WTC11 (cell line): ENCODE measurements around the gene MAP3K5. TPM values are rescaled to one million over a fixed set of nuclear protein-coding genes. Genes with fewer than 3 reads are reported as not detected.

Experiments used
- ATAC-seq: fragments of 200-7000 bp; cut with Tn5 transposase; 2 replicates; pipeline ENCODE4 v1.10.0; 2021; ENCODE audit warnings: mild to moderate bottlenecking, moderate library complexity
- CTCF ChIA-PET: fragments of 300-600 bp; sonication (Branson Sonifier 250); formaldehyde crosslinking; loops from one replicate; lab custom pipeline; 2021; ENCODE audit warnings: antibody characterized with exemption; lab: Charles Lee
- POLR2A ChIA-PET: fragments of 350-600 bp; sonication (Branson Sonifier 250); formaldehyde crosslinking; loops from one replicate; lab custom pipeline; 2021; ENCODE audit warnings: antibody characterized with exemption; lab: Charles Lee
- DNase-seq: peaks from one replicate; pipeline ENCODE4 v3.0.0; 2021; ENCODE audit warnings: low spot score
- H3K27ac Mint-ChIP-seq: 2 replicates; pipeline ENCODE4 v1.8.0; 2021; ENCODE audit warnings: mixed read lengths
- H3K27me3 Mint-ChIP-seq: 2 replicates; pipeline ENCODE4 v1.8.0; 2021; ENCODE audit warnings: low read depth, mild to moderate bottlenecking, moderate library complexity, mixed read lengths
- H3K36me3 Mint-ChIP-seq: 2 replicates; pipeline ENCODE4 v1.8.0; 2021; ENCODE audit warnings: mixed read lengths
- H3K4me1 Mint-ChIP-seq: 2 replicates; pipeline ENCODE4 v1.8.0; 2022; ENCODE audit warnings: mixed read lengths
- H3K4me3 Mint-ChIP-seq: 2 replicates; pipeline ENCODE4 v1.8.0; 2021; ENCODE audit warnings: mild to moderate bottlenecking, moderate library complexity, mixed read lengths
- H3K9me3 Mint-ChIP-seq: 2 replicates; pipeline ENCODE4 v1.8.0; 2021; ENCODE audit warnings: mixed read lengths
- ARID4B ChIP-seq: sonication (generic); formaldehyde crosslinking; IDR thresholded peaks from 2 replicates; pipeline ENCODE4 v1.8.0; 2023; ENCODE audit warnings: missing genetic modification reagents, mild to moderate bottlenecking, borderline replicate concordance
- CREM ChIP-seq: sonication (generic); formaldehyde crosslinking; IDR thresholded peaks from 2 replicates; pipeline ENCODE4 v1.8.1; 2022; ENCODE audit warnings: mild to moderate bottlenecking, missing genetic modification reagents, moderate library complexity
- E2F4 ChIP-seq: sonication (generic); formaldehyde crosslinking; IDR thresholded peaks from 2 replicates; pipeline ENCODE4 v1.8.1; 2022; ENCODE audit warnings: low read depth, mild to moderate bottlenecking, moderate library complexity, missing genetic modification reagents, borderline replicate concordance
- ELF4 ChIP-seq: sonication (generic); formaldehyde crosslinking; IDR thresholded peaks from 2 replicates; pipeline ENCODE4 v1.8.1; 2022; ENCODE audit warnings: low read depth, mild to moderate bottlenecking, moderate library complexity, missing genetic modification reagents
- FOXJ3 ChIP-seq: sonication (generic); formaldehyde crosslinking; IDR thresholded peaks from 2 replicates; pipeline ENCODE4 v1.9.0; 2021; ENCODE audit warnings: missing genetic modification reagents, mild to moderate bottlenecking, borderline replicate concordance
- GABPB1 ChIP-seq: sonication (generic); formaldehyde crosslinking; IDR thresholded peaks from 2 replicates; pipeline ENCODE4 v1.8.1; 2023; ENCODE audit warnings: mild to moderate bottlenecking, missing genetic modification reagents
- MYBL2 ChIP-seq: sonication (generic); formaldehyde crosslinking; IDR thresholded peaks from 2 replicates; pipeline ENCODE4 v1.8.1; 2023; ENCODE audit warnings: mild to moderate bottlenecking, moderate library complexity, missing genetic modification reagents
- SOX15 ChIP-seq: fragments of 250-450 bp; sonication (Bioruptor Pico); IDR thresholded peaks from 2 replicates; pipeline ENCODE4 v1.9.0; 2021; ENCODE audit warnings: mild to moderate bottlenecking
- SP1 ChIP-seq: sonication (generic); formaldehyde crosslinking; conservative IDR thresholded peaks from 2 replicates; pipeline ENCODE4 v1.8.1; 2022; ENCODE audit warnings: missing genetic modification reagents
- TEAD1 ChIP-seq: sonication (generic); formaldehyde crosslinking; IDR thresholded peaks from 2 replicates; pipeline ENCODE4 v1.8.0; 2022; ENCODE audit warnings: mild to moderate bottlenecking, missing genetic modification reagents
- ZBTB21 ChIP-seq: sonication (generic); formaldehyde crosslinking; IDR thresholded peaks from 2 replicates; pipeline ENCODE4 v1.8.1; 2023; ENCODE audit warnings: mild to moderate bottlenecking, missing genetic modification reagents, borderline replicate concordance
- ZNF138 ChIP-seq: sonication (generic); formaldehyde crosslinking; conservative IDR thresholded peaks from 2 replicates; pipeline ENCODE4 v1.8.1; 2022; ENCODE audit warnings: mild to moderate bottlenecking, moderate library complexity, missing genetic modification reagents
- ZNF423 ChIP-seq: fragments of 250-450 bp; sonication (Bioruptor Pico); IDR thresholded peaks from 2 replicates; pipeline ENCODE4 v2.1.2; 2022; ENCODE audit warnings: mild to moderate bottlenecking, moderate library complexity
- ZNF512 ChIP-seq: sonication (generic); formaldehyde crosslinking; IDR thresholded peaks from 2 replicates; pipeline ENCODE4 v1.8.1; 2022; ENCODE audit warnings: missing genetic modification reagents, borderline replicate concordance
- total RNA-seq: library from RNA; stranded (reverse); gene quantifications from 3 replicates; pipeline ENCODE4 v1.2.3, GENCODE V29; 2021
- TF ChIP-seq, protein P1 (sequence below): sonication (generic); formaldehyde crosslinking; IDR thresholded peaks from 2 replicates; pipeline ENCODE4 v1.8.0; 2022; ENCODE audit warnings: missing genetic modification reagents
- TF ChIP-seq, protein P2 (sequence below): sonication (generic); formaldehyde crosslinking; IDR thresholded peaks from 2 replicates; pipeline ENCODE4 v1.8.1; 2023; ENCODE audit warnings: mild to moderate bottlenecking, missing genetic modification reagents
- TF ChIP-seq, protein P3 (sequence below): fragments of 250-450 bp; sonication (Bioruptor Pico); conservative IDR thresholded peaks from 2 replicates; pipeline ENCODE4 v1.9.0; 2021; ENCODE audit warnings: mild to moderate bottlenecking
- TF ChIP-seq, protein P4 (sequence below): fragments of 200-600 bp; IDR thresholded peaks from 2 replicates; pipeline ENCODE4 v1.8.0; 2022; ENCODE audit warnings: antibody characterized with exemption

The MAP3K5 gene
- total RNA-seq, 1 experiment from 2014 or later: 1.6 TPM

- no peak for TF ChIP-seq ARID4B (CRISPR knock-in tag)
- TF ChIP-seq GABPB1: no peak
- TF ChIP-seq CREM (CRISPR knock-in tag): no peak
- TF ChIP-seq MYBL2 (CRISPR knock-in tag): no peak
- no peak for TF ChIP-seq SOX15
- no peak for TF ChIP-seq TEAD1
- no peak for TF ChIP-seq FOXJ3 (CRISPR knock-in tag)
- TF ChIP-seq ZNF138: no peak
- TF ChIP-seq, protein P1, sequence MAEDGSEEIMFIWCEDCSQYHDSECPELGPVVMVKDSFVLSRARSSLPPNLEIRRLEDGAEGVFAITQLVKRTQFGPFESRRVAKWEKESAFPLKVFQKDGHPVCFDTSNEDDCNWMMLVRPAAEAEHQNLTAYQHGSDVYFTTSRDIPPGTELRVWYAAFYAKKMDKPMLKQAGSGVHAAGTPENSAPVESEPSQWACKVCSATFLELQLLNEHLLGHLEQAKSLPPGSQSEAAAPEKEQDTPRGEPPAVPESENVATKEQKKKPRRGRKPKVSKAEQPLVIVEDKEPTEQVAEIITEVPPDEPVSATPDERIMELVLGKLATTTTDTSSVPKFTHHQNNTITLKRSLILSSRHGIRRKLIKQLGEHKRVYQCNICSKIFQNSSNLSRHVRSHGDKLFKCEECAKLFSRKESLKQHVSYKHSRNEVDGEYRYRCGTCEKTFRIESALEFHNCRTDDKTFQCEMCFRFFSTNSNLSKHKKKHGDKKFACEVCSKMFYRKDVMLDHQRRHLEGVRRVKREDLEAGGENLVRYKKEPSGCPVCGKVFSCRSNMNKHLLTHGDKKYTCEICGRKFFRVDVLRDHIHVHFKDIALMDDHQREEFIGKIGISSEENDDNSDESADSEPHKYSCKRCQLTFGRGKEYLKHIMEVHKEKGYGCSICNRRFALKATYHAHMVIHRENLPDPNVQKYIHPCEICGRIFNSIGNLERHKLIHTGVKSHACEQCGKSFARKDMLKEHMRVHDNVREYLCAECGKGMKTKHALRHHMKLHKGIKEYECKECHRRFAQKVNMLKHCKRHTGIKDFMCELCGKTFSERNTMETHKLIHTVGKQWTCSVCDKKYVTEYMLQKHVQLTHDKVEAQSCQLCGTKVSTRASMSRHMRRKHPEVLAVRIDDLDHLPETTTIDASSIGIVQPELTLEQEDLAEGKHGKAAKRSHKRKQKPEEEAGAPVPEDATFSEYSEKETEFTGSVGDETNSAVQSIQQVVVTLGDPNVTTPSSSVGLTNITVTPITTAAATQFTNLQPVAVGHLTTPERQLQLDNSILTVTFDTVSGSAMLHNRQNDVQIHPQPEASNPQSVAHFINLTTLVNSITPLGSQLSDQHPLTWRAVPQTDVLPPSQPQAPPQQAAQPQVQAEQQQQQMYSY: no peak
- TF ChIP-seq, protein P2, sequence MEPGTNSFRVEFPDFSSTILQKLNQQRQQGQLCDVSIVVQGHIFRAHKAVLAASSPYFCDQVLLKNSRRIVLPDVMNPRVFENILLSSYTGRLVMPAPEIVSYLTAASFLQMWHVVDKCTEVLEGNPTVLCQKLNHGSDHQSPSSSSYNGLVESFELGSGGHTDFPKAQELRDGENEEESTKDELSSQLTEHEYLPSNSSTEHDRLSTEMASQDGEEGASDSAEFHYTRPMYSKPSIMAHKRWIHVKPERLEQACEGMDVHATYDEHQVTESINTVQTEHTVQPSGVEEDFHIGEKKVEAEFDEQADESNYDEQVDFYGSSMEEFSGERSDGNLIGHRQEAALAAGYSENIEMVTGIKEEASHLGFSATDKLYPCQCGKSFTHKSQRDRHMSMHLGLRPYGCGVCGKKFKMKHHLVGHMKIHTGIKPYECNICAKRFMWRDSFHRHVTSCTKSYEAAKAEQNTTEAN (CRISPR knock-in tag): no peak
- TF ChIP-seq, protein P3, sequence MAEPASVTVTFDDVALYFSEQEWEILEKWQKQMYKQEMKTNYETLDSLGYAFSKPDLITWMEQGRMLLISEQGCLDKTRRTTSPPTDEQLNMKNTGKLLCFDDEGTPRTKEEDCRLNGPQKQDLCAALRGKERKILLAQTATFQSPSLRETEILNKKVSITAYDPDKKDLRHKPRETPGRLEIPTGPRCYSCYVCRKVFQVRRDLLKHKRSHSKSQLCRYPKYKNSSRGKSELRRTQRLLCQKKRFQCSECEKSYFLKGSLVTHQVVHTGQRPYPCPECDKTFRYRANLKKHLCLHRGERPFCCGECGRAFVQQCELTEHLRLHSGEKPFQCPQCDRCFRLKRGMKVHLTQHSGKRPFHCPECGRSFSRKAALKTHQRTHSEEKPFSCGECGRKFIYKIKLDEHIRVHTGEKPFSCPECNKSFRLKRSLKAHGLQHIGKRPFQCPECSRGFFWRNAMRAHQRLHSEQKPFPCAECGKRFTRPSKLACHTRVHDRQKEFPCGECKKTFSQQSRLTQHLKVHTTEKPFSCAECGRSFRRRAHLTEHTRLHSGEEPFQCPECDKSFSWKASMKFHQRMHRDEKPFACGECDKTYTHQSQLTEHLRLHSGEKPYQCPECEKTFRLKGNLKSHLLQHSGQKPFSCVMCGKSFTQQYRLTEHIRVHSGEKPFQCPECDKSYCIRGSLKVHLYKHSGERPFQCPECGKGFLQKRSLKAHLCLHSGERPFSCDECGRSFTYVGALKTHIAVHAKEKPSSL (CRISPR knock-in tag): no peak
These were observed 140.3 kb downstream of the MAP3K5 start (continued) for GRCh38 chr6:136651982-136652381.

GRCh38 chr6:136647363-136647852 is 144.9 kb downstream of the MAP3K5 start:
- H3K27ac Mint-ChIP-seq: no peak overlapping the region
- POLR2A ChIA-PET: no interaction called here
- H3K4me1 Mint-ChIP-seq: peaks cover 2% of the 10 kb centered on the region; the same call in 1 of the 2 replicates
- H3K36me3 Mint-ChIP-seq: no peaks in the 10 kb centered on the region
- DNase-seq (no peak), ATAC-seq (no peak)
- CTCF ChIA-PET: interaction anchor here (2.0 kb wide), 1 partner anchor 145 kb away, joined by 12 read pairs; the partner anchor contains the start of gene MAP3K5
- no peak overlapping the region for H3K4me3 Mint-ChIP-seq
- H3K27me3 Mint-ChIP-seq: no peaks in the 10 kb centered on the region
- H3K9me3 Mint-ChIP-seq: no peaks in the 10 kb centered on the region
- TF ChIP-seq E2F4 (CRISPR knock-in tag) (no peak), ELF4 (CRISPR knock-in tag) (no peak), SP1 (CRISPR knock-in tag) (no peak), ZNF423 (CRISPR knock-in tag) (no peak), ZNF512 (CRISPR knock-in tag) (no peak), FOXJ3 (CRISPR knock-in tag) (no peak), ZBTB21 (CRISPR knock-in tag) (no peak)
- TF ChIP-seq, protein P4, sequence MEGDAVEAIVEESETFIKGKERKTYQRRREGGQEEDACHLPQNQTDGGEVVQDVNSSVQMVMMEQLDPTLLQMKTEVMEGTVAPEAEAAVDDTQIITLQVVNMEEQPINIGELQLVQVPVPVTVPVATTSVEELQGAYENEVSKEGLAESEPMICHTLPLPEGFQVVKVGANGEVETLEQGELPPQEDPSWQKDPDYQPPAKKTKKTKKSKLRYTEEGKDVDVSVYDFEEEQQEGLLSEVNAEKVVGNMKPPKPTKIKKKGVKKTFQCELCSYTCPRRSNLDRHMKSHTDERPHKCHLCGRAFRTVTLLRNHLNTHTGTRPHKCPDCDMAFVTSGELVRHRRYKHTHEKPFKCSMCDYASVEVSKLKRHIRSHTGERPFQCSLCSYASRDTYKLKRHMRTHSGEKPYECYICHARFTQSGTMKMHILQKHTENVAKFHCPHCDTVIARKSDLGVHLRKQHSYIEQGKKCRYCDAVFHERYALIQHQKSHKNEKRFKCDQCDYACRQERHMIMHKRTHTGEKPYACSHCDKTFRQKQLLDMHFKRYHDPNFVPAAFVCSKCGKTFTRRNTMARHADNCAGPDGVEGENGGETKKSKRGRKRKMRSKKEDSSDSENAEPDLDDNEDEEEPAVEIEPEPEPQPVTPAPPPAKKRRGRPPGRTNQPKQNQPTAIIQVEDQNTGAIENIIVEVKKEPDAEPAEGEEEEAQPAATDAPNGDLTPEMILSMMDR: no peak
